Measurements from ENCODE around the gene MYCT1. TPM values are rescaled to one million over a fixed set of nuclear protein-coding genes. Genes with fewer than 3 reads are reported as not detected.

The MYCT1 gene
- polyA plus RNA-seq, 1 donor (not counting 4 experiments of a cell fraction or from before 2014, with no cell fraction given), result 0.05 TPM

DNA sequence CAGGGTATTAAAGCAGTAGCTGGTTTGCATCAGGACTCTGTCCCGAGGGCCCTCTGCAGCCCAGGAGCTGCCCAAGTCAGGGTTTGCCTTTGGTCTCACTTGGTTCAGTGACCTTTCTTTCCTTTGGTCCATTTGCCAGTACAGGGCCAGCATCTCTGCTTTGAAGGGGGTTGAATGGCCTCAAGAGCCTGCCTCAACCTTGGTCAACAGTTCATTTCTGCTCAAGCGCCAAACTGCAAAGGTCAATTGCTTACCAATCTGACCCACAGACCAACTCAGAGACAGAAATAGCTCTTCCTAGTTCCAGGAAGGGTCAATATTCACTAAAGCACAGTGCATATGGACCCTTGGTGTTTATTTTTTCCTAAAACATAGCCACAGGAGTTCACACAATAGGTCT is 72.3 kb downstream of the MYCT1 start:
- no peak overlapping the region for H3K4me2 ChIP-seq (ENCODE audit: control insufficient read depth, extremely low read depth, insufficient read depth, low read depth, low read length)
- H3K79me2 ChIP-seq (ENCODE audit: control insufficient read depth, insufficient read depth, low read length), result no peaks in the 10 kb centered on the region
- no peaks in the 10 kb centered on the region for H4K20me1 ChIP-seq (ENCODE audit: control insufficient read depth, extremely low read depth, insufficient read depth, low read length)
- no peaks in the 10 kb centered on the region for H3K27me3 ChIP-seq (ENCODE audit: control insufficient read depth, extremely low read depth, insufficient read depth, low read length)
- H2AFZ ChIP-seq (ENCODE audit: control insufficient read depth, low read length), result no peak overlapping the region
- H3K9me3 ChIP-seq (ENCODE audit: control insufficient read depth, low read depth, low read length), result no peaks in the 10 kb centered on the region
- no peak overlapping the region for H3K4me3 ChIP-seq (ENCODE audit: control insufficient read depth in 2 of 3, extremely low read depth in 1 of 3, insufficient read depth in 2 of 3, low read depth in 1 of 3, low read length in 3 of 3)
- FAIRE-seq (no peak), DNase-seq (ENCODE audit: low read depth, low spot score) (no peak)
- no peaks in the 10 kb centered on the region for H3K36me3 ChIP-seq (ENCODE audit: control insufficient read depth in 2 of 2, extremely low read depth in 1 of 2, insufficient read depth in 2 of 2, low read length in 2 of 2)
- no peaks in the 10 kb centered on the region for H3K9me1 ChIP-seq (ENCODE audit: control insufficient read depth, extremely low read depth, insufficient read depth, low read length)
- H3K4me1 ChIP-seq (ENCODE audit: control insufficient read depth, extremely low read depth, insufficient read depth, low read length), result no peaks in the 10 kb centered on the region
- dilution Hi-C loops (cut with MboI; ENCODE audit: extremely low pct_ligation_motif_present, low sequenced_read_pairs), result no loop called here
- H3K9ac ChIP-seq (ENCODE audit: control insufficient read depth, extremely low read depth, insufficient read depth, low read length), result no peak overlapping the region
- no peak overlapping the region for H3K27ac ChIP-seq (ENCODE audit: control insufficient read depth, insufficient read depth, low read length)
- TF ChIP-seq EZH2 (IDR thresholded peaks at IDR 0.05; ENCODE audit: low read length) (no peak), CTCF (optimal IDR thresholded peaks at IDR 0.05 in 1 of 3, IDR thresholded peaks at IDR 0.05 in 1 of 3, conservative IDR thresholded peaks at IDR 0.05 in 1 of 3; ENCODE audit: extremely low read depth in 1 of 3, insufficient read depth in 2 of 3, low read length in 3 of 3) (no peak)

DNA sequence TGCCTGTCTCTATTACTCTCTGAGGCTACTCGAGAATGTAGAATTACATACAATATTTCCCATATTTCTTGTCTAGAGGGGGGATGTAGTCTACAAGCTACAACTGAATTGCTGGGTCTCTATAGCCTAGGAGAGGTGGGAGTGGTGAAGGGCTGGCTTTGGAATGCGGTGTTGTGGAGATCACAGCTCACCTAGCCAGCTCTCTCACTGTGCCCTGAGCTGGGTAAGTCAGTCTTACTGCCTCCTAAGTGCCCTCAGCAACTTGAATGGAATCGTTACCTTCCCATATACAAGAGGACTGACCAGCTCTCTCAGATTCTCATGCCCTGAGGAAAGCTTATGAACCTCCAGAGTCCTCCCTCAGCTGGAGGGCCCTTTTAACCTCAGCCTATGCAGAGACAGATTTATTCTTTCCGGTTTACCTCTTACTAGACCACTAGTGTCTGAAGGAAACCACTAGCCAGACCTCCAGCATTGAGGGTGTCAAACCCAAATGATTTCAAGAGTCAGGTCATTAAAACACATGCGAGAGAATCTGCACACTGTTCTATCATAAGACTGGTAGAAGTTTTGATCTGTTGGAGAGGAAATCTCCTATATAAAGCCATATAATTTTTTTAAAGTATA is 73.5 kb downstream of the MYCT1 start:
- Histone ChIP-seq H3K4me1 (ENCODE audit: control insufficient read depth, extremely low read depth, insufficient read depth, low read length) (no peaks in the 10 kb centered on the region), H3K9me1 (ENCODE audit: control insufficient read depth, extremely low read depth, insufficient read depth, low read length) (no peaks in the 10 kb centered on the region), H3K36me3 (ENCODE audit: control insufficient read depth in 2 of 2, extremely low read depth in 1 of 2, insufficient read depth in 2 of 2, low read length in 2 of 2) (no peaks in the 10 kb centered on the region), H3K9ac (ENCODE audit: control insufficient read depth, extremely low read depth, insufficient read depth, low read length) (no peak overlapping the region), H3K4me3 (ENCODE audit: control insufficient read depth in 2 of 3, extremely low read depth in 1 of 3, insufficient read depth in 2 of 3, low read depth in 1 of 3, low read length in 3 of 3) (no peak overlapping the region), H3K27me3 (ENCODE audit: control insufficient read depth, extremely low read depth, insufficient read depth, low read length) (no peaks in the 10 kb centered on the region), H3K27ac (ENCODE audit: control insufficient read depth, insufficient read depth, low read length) (no peak overlapping the region), H3K4me2 (ENCODE audit: control insufficient read depth, extremely low read depth, insufficient read depth, low read depth, low read length) (no peak overlapping the region), H3K9me3 (ENCODE audit: control insufficient read depth, low read depth, low read length) (no peaks in the 10 kb centered on the region), H3K79me2 (ENCODE audit: control insufficient read depth, insufficient read depth, low read length) (no peaks in the 10 kb centered on the region), H4K20me1 (ENCODE audit: control insufficient read depth, extremely low read depth, insufficient read depth, low read length) (no peaks in the 10 kb centered on the region), H2AFZ (ENCODE audit: control insufficient read depth, low read length) (no peak overlapping the region)
- FAIRE-seq, result no peak
- no peak for DNase-seq (ENCODE audit: low read depth, low spot score)
- no peak for TF ChIP-seq EZH2 (IDR thresholded peaks at IDR 0.05; ENCODE audit: low read length)
- no peak for TF ChIP-seq CTCF (optimal IDR thresholded peaks at IDR 0.05 in 1 of 3, IDR thresholded peaks at IDR 0.05 in 1 of 3, conservative IDR thresholded peaks at IDR 0.05 in 1 of 3; ENCODE audit: extremely low read depth in 1 of 3, insufficient read depth in 2 of 3, low read length in 3 of 3)
- dilution Hi-C loops (cut with MboI; ENCODE audit: extremely low pct_ligation_motif_present, low sequenced_read_pairs), result no loop called here

Other genes starting within 250 kb of the MYCT1 start
- 4.0 to 5.5 TPM (median 4.4 TPM) in 3 replicates for gene SYNE1, start 60.5 kb upstream of the MYCT1 start, polyA plus RNA-seq
- gene VIP, start 52.9 kb downstream of the MYCT1 start, polyA plus RNA-seq, result not detected in 3 replicates